IMR-90 (cell line): Measurements from ENCODE around the gene TPP2.

ENCODE experiments used
- CEBPB ChIP-seq: IDR thresholded peaks from 2 replicates; pipeline ENCODE4 v1.6.1; 2012; ENCODE audit warnings: low read depth, low read length, improper control_type of control experiment
- CTCF ChIP-seq: conservative IDR thresholded peaks from 2 replicates; pipeline ENCODE4 v1.5.1; 2012; ENCODE audit warnings: mild to moderate bottlenecking, low read depth, low read length, improper control_type of control experiment
- MXI1 ChIP-seq: IDR thresholded peaks from 2 replicates; pipeline ENCODE4 v1.6.1; 2012; ENCODE audit warnings: low read depth, mild to moderate bottlenecking, low read length, moderate library complexity, borderline replicate concordance
- POLR2A ChIP-seq: IDR thresholded peaks from 2 replicates; pipeline ENCODE4 v1.6.1; 2012; ENCODE audit warnings: mild to moderate bottlenecking, low read depth, low read length
- RFX5 ChIP-seq: IDR thresholded peaks from 2 replicates; pipeline ENCODE4 v1.8.0; 2012; ENCODE audit warnings: low read depth, mild to moderate bottlenecking, low read length, moderate library complexity
- USF2 ChIP-seq: fragments of 150-350 bp; IDR thresholded peaks from 2 replicates; pipeline ENCODE4 v1.6.1; 2017; ENCODE audit warnings: mild to moderate bottlenecking, antibody characterized with exemption, low read length, low read depth

- TF ChIP-seq CTCF, result no peak
- no peak for TF ChIP-seq USF2
- no peak for TF ChIP-seq POLR2A
- TF ChIP-seq RFX5, result no peak
- TF ChIP-seq CEBPB, result no peak
- no peak for TF ChIP-seq MXI1
These were observed 102.7 kb downstream of the TPP2 start for GRCh38 chr13:102699504-102699903.
